CD4-positive, alpha-beta T cell treated with Interleukin-15 for 1 hour (primary cell): Measurements from ENCODE around the gene CHAC1.
"Not testable (repeated sequence)": the region's sequence is repeated elsewhere in the genome, so short reads cannot be mapped to it uniquely, and the experiment has no call there.

ENCODE experiments used
- DNase-seq: peaks from one replicate; pipeline ENCODE4 v3.0.0-alpha.2; 2020

CHAC1 gene

DNA sequence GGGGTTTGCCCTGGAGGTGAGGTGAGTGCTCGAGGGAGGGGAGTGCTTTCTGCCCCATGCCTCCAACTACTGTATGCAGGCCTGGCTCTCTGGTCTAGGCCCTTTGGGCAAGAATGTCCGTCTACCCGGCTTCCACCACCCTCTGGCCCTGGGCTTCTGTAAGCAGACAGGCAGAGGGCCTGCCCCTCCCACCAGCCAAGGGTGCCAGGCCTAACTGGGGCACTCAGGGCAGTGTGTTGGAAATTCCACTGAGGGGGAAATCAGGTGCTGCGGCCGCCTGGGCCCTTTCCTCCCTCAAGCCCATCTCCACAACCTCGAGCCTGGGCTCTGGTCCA, 14.8 kb upstream of the CHAC1 start:
- no peak for DNase-seq

- DNase-seq: no peak
Observed at GRCh38 chr15:40940296-40940801, 12.9 kb upstream of the CHAC1 start.

- DNase-seq: no peak
Observed at GRCh38 chr15:40941068-40941527, 12.2 kb upstream of the CHAC1 start.

- DNase-seq: peak; percentile 72
Observed at GRCh38 chr15:40941528-40942336, 11.5 kb upstream of the CHAC1 start.

DNA sequence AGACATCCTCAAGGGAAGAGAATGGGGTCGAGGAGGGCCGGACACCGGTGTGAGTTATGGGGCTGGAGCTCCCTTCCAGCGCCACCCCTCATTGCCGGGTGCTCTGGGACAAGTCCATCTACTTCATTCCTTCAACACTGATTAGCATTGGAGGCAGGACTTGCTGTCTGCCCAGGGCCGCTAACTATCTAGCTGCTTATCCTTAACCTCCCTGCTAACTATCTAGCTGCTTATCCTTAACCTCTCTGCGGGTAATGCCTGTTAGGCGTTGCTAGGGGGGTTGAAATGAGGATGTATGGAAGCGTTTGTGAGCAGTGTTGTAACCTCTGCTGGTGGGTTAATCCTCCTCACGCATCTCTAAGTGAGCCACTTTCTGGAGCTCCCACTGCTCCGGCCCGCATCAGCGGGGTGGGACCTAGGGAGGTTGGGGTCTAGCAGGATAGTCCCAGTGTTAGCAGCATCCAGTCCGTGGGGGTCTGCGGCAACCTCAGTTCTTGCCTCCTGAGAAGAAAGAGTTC, 10.9 kb upstream of the CHAC1 start:
- no peak for DNase-seq

GRCh38 chr15:40942878-40943277, 10.4 kb upstream of the CHAC1 start:
- no peak for DNase-seq

DNA sequence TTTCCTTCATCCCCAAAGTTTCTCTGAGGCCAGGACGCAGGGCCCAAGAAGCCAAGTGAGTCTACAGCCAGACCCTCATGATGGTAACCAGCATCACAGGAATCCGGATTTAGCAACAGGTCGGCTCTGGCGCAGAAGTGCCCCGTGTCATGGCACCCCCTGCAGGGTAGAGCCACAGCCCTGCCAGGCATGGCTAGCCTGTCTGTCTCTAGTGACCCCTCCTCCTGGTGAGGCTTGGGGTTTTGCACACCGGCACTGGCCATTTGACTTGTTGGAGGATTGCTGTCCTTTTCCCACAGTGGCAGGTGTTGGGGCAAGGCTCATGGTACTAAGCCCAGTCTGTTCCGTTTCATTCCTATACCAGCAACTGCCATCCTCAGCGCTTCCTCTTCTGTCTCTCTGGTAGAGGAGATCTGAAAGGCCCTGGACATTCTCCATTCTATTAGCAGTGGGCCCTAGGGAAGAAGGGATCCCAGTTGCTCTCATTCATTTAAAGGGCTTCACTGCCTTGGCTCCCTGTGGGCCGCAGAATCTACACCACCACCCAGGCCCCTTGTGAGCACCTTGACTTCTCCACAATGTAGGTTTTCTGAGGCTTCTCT, 9.4 kb upstream of the CHAC1 start:
- DNase-seq: no peak

DNA sequence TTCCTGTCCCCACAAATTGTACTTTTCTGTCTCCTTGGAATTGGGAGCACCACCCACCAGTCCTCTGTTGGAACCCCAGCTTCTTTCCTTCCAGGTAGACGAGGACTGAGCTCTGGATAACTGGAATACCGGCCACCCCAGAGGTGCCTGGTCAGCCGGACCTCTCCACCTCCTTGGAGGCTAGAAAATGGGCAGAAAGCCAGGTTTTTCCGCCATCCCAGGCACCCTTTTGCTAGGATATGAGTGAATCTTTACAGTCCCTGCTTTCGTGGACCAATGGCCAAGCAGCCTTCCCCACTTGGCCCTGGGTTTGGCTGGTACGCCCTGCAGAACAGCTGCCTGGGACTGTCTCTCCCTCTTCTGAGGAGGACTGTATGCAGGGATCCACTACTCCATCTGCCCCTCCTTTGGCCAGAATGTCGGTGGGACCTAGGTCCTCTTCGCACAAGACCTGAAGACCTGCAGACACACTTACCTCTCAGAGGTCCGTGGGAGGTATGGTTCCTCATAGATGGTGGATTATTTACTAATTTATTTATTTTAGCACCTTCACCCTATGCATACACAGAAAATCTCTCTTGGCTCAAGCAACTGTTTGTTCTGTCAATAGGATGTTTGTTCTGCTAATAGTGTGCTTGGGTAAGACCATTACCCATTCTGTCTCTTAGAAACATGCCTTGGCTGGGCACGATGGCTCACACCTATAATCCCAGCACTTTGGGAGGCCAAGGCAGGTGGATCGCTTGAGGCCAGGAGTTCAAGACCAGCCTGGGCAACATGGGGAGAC, 8.6 kb upstream of the CHAC1 start:
- no peak for DNase-seq

GRCh38 chr15:40948706-40949473, 4.4 kb upstream of the CHAC1 start:
- peak; percentile 0 for DNase-seq

DNA sequence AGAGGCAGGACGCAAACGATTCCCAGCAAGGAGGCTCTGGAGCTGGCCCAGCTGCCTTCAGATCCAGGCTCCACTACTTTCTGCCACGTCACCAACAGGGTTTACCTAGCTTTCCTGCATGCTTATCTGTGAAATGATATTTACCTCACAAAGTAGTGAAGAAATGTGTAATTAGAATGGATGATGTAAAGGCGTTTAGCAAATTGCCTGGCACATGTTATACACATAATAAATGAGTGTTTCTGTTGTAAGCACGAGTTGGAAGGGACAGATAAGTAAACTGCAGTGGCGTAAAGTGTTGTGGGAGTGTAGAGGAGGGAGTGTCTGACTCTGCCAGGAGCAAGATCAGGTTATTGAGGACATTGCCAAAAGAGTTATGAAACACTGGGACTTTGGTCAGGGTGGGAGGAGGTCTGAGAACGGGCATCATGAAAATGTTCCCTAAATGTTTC, 3.5 kb upstream of the CHAC1 start:
- no peak for DNase-seq

DNA sequence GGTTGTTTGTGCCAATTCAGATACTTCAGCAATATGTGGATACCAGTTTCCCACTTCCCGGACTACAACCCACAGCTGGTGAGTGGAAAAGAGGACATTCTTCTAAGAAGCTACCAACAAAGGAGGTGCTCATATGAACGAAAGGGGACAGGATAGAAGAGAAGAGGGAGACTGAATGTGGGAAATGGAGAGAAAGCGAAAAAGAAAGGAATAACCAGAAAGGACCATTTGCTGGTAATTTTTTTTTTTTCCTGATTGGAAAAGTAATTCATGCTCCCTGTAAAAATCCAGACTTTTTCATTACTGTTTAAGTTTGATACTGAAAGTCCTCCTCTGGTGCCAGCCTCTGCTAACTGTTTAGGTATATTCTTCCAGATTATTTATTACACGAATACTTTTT, 1.5 kb upstream of the CHAC1 start:
- no peak for DNase-seq

DNA sequence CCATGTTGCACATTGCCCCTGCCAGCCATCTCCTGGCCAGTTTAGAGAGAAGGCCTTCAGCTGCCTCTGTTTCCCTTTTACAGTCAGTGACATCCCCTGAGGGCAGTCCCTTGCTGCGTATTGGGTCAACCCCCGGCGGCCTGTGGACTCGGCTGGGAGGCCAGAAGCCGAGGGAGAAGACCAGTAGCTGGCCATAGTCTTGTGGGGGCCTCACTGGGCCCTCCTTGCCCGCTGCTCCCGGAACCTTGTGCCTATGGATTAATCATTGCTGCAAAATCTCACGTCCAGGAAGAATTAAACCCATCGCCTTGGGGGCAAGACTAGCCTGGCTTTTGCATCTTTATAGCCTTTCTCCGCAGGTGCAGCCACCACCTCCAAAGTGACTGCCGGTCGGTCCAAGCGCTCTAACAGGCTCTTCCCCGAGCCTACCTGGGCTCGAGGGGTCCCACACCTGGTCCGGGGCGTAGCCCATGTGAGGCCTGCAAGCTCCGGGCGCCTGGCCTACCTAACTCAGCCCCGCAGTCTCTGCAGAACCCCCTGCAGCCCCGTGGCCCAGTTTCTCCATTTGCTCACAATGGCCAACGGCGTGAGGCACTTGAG, 870 bp upstream of the CHAC1 start:
- no peak for DNase-seq

GRCh38 chr15:40953713-40954074, 423 bp downstream of the CHAC1 start:
- no peak for DNase-seq

DNA sequence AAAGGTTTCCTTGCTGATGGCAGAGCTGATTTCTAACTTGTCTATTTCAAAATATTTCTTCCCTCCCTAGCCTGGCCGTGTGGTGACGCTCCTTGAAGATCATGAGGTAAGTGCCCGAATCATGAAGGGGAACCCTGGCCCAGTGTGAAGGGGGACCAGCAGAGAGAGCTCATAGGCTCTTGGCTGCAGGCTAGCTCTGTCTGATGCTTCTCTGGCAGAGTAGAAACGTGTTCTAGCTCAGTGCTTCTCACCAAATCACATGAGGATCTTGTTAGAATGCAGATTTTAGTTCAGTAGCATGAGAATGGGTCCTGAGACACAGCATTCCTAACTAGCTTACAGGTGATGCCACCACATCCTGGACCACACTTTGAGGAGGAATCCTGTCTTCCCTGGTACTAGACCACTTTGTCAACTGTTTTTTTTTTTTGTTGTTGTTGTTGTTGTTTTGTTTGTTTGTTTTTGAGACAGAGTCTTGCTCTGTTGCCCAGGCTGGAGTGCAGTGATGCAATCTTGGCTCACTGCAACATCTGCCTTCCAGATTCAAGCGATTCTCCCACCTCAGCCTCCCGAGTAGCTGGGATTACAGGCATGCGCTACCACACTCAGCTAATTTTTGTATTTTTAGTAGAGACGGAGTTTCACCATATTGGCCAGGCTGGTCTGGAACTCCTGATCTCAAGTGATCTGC, 1.0 kb downstream of the CHAC1 start:
- DNase-seq: not testable (repeated sequence)

DNA sequence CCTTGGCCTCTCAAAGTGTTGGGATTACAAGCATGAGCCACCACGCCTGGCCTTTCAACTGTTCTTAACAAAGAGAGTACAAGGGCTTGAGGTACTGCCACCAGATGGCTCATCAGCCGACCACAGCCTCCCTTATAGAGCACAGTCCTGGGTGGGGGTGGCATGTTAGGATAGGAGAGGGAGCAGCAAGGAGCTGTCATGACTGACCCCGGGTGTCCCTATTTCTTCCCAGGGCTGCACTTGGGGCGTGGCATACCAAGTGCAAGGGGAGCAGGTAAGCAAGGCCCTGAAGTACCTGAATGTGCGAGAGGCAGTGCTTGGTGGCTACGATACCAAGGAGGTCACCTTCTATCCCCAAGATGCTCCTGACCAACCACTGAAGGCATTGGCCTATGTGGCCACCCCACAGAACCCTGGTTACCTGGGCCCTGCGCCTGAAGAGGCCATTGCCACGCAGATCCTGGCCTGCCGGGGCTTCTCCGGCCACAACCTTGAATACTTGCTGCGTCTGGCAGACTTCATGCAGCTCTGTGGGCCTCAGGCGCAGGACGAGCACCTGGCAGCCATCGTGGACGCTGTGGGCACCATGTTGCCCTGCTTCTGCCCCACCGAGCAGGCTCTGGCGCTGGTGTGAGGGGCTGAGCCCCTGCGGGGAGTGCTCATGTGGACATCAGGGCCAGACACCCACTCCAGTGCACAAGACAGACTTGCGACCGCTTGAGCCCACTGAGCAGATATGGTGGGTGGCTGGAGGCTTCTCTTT, 2.1 kb downstream of the CHAC1 start:
- no peak for DNase-seq

GRCh38 chr15:40955930-40956540, 2.8 kb downstream of the CHAC1 start:
- DNase-seq: no peak

GRCh38 chr15:40956541-40956982, 3.3 kb downstream of the CHAC1 start:
- no peak for DNase-seq

DNA sequence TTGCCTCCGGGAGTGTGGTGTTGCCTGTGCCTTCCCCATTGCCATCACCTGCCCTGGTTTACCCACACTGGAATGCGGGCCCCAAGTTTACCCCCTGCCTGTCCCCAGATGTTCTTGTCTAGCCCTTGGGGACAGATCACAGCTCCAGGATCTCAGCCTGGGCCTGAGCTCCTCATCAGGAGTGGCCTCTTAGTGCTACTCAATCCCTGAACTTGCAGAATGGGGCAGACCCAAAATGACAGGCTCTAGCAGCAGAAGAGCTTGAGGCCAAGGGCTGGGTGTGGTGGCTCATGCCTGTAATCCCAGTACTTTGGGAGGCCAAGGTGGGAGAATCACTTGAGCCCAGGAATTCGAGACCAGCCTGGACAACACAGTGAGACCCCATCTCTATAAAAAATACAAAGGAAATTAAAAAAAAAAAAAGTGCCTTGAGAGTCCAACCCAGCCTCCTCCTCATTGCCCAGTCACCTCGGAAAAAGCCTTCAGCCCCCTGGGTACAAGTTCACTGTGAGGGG, 3.8 kb downstream of the CHAC1 start:
- DNase-seq: no peak

DNA sequence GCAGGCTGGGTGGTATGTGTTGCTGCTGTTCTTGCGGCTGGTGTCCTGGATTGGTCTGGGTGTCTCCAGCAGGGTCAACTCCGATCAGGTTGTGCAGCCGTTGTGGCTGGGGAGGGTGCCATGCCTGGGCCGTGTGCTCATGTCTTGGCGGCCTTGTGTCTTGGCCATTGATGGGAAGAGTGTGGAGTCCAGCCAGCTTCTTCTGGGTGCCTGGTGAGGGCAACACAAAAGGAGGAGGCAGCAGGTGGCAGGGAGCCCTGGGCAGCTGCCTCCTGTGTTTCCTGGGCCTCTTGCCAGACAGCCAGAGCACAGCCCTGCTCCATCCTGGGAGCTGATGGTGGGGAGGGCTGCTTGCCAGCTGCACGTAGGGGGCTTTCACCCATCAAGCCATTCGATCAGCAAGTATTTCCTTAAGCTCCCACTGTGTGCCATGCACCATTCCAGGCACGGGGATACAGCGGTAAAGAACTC, 4.3 kb downstream of the CHAC1 start:
- no peak for DNase-seq

GRCh38 chr15:40958146-40958545, 4.9 kb downstream of the CHAC1 start:
- DNase-seq: no peak
